A673 (cell line): ENCODE data around the gene ISM1.

ENCODE experiments used
- EZH2 ChIP-seq: fragments of 200-600 bp; sonication (generic); IDR thresholded peaks from 2 replicates; pipeline ENCODE4 v1.6.1; 2017; ENCODE audit warnings: borderline replicate concordance, low read depth, mild to moderate bottlenecking, mixed read lengths, antibody characterized with exemption, low read length; ENCODE audit not compliant: poor library complexity, severe bottlenecking
- TF ChIP-seq, protein P1 (sequence below): fragments of 300-800, 200-600 bp; sonication (generic); conservative IDR thresholded peaks from 2 replicates; pipeline ENCODE4 v1.5.1; 2017; ENCODE audit warnings: low read depth, mild to moderate bottlenecking, antibody characterized with exemption, low read length, moderate library complexity, mixed read lengths

- TF ChIP-seq, protein P1, sequence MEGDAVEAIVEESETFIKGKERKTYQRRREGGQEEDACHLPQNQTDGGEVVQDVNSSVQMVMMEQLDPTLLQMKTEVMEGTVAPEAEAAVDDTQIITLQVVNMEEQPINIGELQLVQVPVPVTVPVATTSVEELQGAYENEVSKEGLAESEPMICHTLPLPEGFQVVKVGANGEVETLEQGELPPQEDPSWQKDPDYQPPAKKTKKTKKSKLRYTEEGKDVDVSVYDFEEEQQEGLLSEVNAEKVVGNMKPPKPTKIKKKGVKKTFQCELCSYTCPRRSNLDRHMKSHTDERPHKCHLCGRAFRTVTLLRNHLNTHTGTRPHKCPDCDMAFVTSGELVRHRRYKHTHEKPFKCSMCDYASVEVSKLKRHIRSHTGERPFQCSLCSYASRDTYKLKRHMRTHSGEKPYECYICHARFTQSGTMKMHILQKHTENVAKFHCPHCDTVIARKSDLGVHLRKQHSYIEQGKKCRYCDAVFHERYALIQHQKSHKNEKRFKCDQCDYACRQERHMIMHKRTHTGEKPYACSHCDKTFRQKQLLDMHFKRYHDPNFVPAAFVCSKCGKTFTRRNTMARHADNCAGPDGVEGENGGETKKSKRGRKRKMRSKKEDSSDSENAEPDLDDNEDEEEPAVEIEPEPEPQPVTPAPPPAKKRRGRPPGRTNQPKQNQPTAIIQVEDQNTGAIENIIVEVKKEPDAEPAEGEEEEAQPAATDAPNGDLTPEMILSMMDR: no peak
- no peak for TF ChIP-seq EZH2
Measured at GRCh38 chr20:13202565-13202964, 18.5 kb upstream of the ISM1 start.
